ENCODE data around the gene NECAB3.

NECAB3 gene

GRCh38 chr20:33697129-33697528 lies 22.9 kb upstream of the NECAB3 start:
- DNase-seq (ENCODE audit: low read depth in 2 of 2), result no peak

- no peak for DNase-seq (ENCODE audit: low read depth in 2 of 2)
Observed at GRCh38 chr20:33696448-33696847, 22.2 kb upstream of the NECAB3 start.

GRCh38 chr20:33694639-33695012 lies 20.4 kb upstream of the NECAB3 start:
- no peak for DNase-seq (ENCODE audit: low read depth in 2 of 2)

- no peak for DNase-seq (ENCODE audit: low read depth in 2 of 2)
Observed at GRCh38 chr20:33693741-33694638, 19.8 kb upstream of the NECAB3 start.

- no peak for DNase-seq (ENCODE audit: low read depth in 2 of 2)
Observed at GRCh38 chr20:33693289-33693688, 19.1 kb upstream of the NECAB3 start.

- no peak for DNase-seq (ENCODE audit: low read depth in 2 of 2)
Observed at GRCh38 chr20:33689973-33690372, 15.7 kb upstream of the NECAB3 start.

GRCh38 chr20:33689493-33689892 lies 15.3 kb upstream of the NECAB3 start:
- DNase-seq (ENCODE audit: low read depth in 2 of 2), result no peak

GRCh38 chr20:33688938-33689424 lies 14.8 kb upstream of the NECAB3 start:
- no peak for DNase-seq (ENCODE audit: low read depth in 2 of 2)

- no peak for DNase-seq (ENCODE audit: low read depth in 2 of 2)
Observed at GRCh38 chr20:33687993-33688937, 14.0 kb upstream of the NECAB3 start.

- no peak for DNase-seq (ENCODE audit: low read depth in 2 of 2)
Observed at GRCh38 chr20:33687370-33687915, 13.2 kb upstream of the NECAB3 start.

- DNase-seq (ENCODE audit: low read depth in 2 of 2), result no peak
Observed at GRCh38 chr20:33686984-33687366, 12.7 kb upstream of the NECAB3 start.

GRCh38 chr20:33686100-33686983 lies 12.1 kb upstream of the NECAB3 start, which contains the start of gene E2F1:
Gene E2F1, minus strand, starts transcription at chr20:33686385. Its CDS starts 121 bp downstream, at chr20:33686264.
- DNase-seq (ENCODE audit: low read depth in 2 of 2), result peak; percentile 88 to 89

GRCh38 chr20:33685328-33686099 lies 11.3 kb upstream of the NECAB3 start:
- DNase-seq (ENCODE audit: low read depth in 2 of 2), result no peak

GRCh38 chr20:33684533-33685327 lies 10.5 kb upstream of the NECAB3 start:
- no peak for DNase-seq (ENCODE audit: low read depth in 2 of 2)

- DNase-seq (ENCODE audit: low read depth in 2 of 2), result no peak
Observed at GRCh38 chr20:33681728-33682353, 7.6 kb upstream of the NECAB3 start.

- no peak for DNase-seq (ENCODE audit: low read depth in 2 of 2)
Observed at GRCh38 chr20:33681288-33681687, 7.1 kb upstream of the NECAB3 start.

- no peak for DNase-seq (ENCODE audit: low read depth in 2 of 2)
Observed at GRCh38 chr20:33680686-33681085, 6.5 kb upstream of the NECAB3 start.

GRCh38 chr20:33679758-33680485 lies 5.7 kb upstream of the NECAB3 start:
- DNase-seq (ENCODE audit: low read depth in 2 of 2), result no peak
